HL-60 (cell line): ENCODE data around the gene ANKRD12.

Source experiments
- DNase-seq, 2 experiments: peaks; one replicate each; pipeline ENCODE4 v3.0.0-alpha.2; 2010 to 2020; ENCODE audit warnings: low read depth in 1 of 2, low spot score in 1 of 2
- H3K27ac ChIP-seq: fragments of 250-450 bp; sonication (Bioruptor Pico); replicated peaks from 2 replicates; pipeline ENCODE4 v1.5.1; 2020; ENCODE audit warnings: mild to moderate bottlenecking, moderate library complexity
- H3K27me3 ChIP-seq: fragments of 250-450 bp; sonication (Bioruptor Pico); 2 replicates; pipeline ENCODE4 v1.5.1; 2021; ENCODE audit warnings: mild to moderate bottlenecking, moderate library complexity; ENCODE audit not compliant: insufficient read depth, poor library complexity, severe bottlenecking
- H3K4me3 ChIP-seq: replicated peaks from 2 replicates; pipeline ENCODE4 v1.5.1; 2011; ENCODE audit warnings: mild to moderate bottlenecking, control low read depth, low read length; ENCODE audit not compliant: insufficient read depth
- CTCF ChIP-seq: IDR thresholded peaks from one replicate; pipeline ENCODE4 v1.5.1; 2011; ENCODE audit warnings: low read length, control low read depth, inconsistent platforms; ENCODE audit not compliant: insufficient read depth
- GABPA ChIP-seq: IDR thresholded peaks from 2 replicates; pipeline ENCODE4 v1.6.1; 2012; ENCODE audit warnings: low read depth
- POLR2AphosphoS5 ChIP-seq: IDR thresholded peaks from 2 replicates; pipeline ENCODE4 v1.6.1; 2012; ENCODE audit warnings: low read depth
- REST ChIP-seq: IDR thresholded peaks from 2 replicates; pipeline ENCODE4 v1.6.1; 2012; ENCODE audit warnings: low read depth; ENCODE audit not compliant: insufficient replicate concordance
- SPI1 ChIP-seq: IDR thresholded peaks from 2 replicates; pipeline ENCODE4 v1.6.1; 2012; ENCODE audit warnings: low read depth, mild to moderate bottlenecking, borderline replicate concordance

ANKRD12 gene

GRCh38 chr18:9178557-9178956 is 42.0 kb downstream of the ANKRD12 start:
- Histone ChIP-seq H3K4me3 (no peak overlapping the region), H3K27me3 (no peaks in the 10 kb centered on the region), H3K27ac (no peak overlapping the region)
- no peak for DNase-seq
- no peak for TF ChIP-seq GABPA

GRCh38 chr18:9181275-9181674 is 44.7 kb downstream of the ANKRD12 start:
- H3K27ac ChIP-seq, result no peak overlapping the region
- no peaks in the 10 kb centered on the region for H3K27me3 ChIP-seq
- TF ChIP-seq SPI1, result no peak
- TF ChIP-seq CTCF, result no peak
- TF ChIP-seq GABPA, result no peak
- no peak for TF ChIP-seq POLR2AphosphoS5
- no peak for TF ChIP-seq REST
- DNase-seq, result no peak
- no peak overlapping the region for H3K4me3 ChIP-seq

GRCh38 chr18:9182852-9183399 is 46.3 kb downstream of the ANKRD12 start:
- no peak overlapping the region for H3K4me3 ChIP-seq
- TF ChIP-seq CTCF, result no peak
- peak; percentile 78; the same call in 1 of the 2 replicates for TF ChIP-seq SPI1
- no peak for TF ChIP-seq REST
- no peak for TF ChIP-seq POLR2AphosphoS5
- no peak overlapping the region for H3K27ac ChIP-seq
- DNase-seq, result no peak
- H3K27me3 ChIP-seq, result no peaks in the 10 kb centered on the region

- H3K27me3 ChIP-seq, result no peaks in the 10 kb centered on the region
- H3K4me3 ChIP-seq, result no peak overlapping the region
- TF ChIP-seq SPI1, result no peak
- TF ChIP-seq CTCF, result no peak
- TF ChIP-seq GABPA, result no peak
- no peak for DNase-seq
- H3K27ac ChIP-seq, result no peak overlapping the region
These were observed 48.5 kb downstream of the ANKRD12 start for GRCh38 chr18:9184998-9185613.
